Liver (tissue), 9 donors: ENCODE results near the gene PDHA1. TPM values are rescaled to one million over a fixed set of nuclear protein-coding genes. Genes with fewer than 3 reads are reported as not detected.

Experiments used
- DNase-seq: peaks from one replicate; pipeline ENCODE4 v3.0.0-alpha.2; 2017; ENCODE audit warnings: low spot score
- H3K27ac ChIP-seq, 2 donors: one replicate each; pipeline ENCODE4 v1.7.0; 2013; ENCODE audit warnings: inconsistent platforms in 2 of 2, low read length in 2 of 2, control low read depth in 1 of 2, low read depth in 1 of 2, mild to moderate bottlenecking in 1 of 2
- H3K27me3 ChIP-seq, 4 donors: one replicate each; pipeline versions ENCODE4 v1.6.1 to v1.7.0; 2013; ENCODE audit warnings: low read length in 3 of 4, inconsistent platforms in 1 of 4, mild to moderate bottlenecking in 1 of 4, moderate library complexity in 1 of 4; ENCODE audit not compliant: control insufficient read depth in 4 of 4, insufficient read depth in 4 of 4
- H3K36me3 ChIP-seq, 4 donors: one replicate each; pipeline versions ENCODE4 v1.6.1 to v1.7.0; 2013; ENCODE audit warnings: low read length in 3 of 4, mild to moderate bottlenecking in 3 of 4, low read depth in 1 of 4, moderate library complexity in 1 of 4; ENCODE audit not compliant: control insufficient read depth in 4 of 4, insufficient read depth in 3 of 4
- H3K4me1 ChIP-seq, 4 donors: one replicate each; pipeline versions ENCODE4 v1.6.1 to v1.7.0; 2013; ENCODE audit warnings: low read length in 3 of 4, mild to moderate bottlenecking in 3 of 4, moderate library complexity in 1 of 4; ENCODE audit not compliant: control insufficient read depth in 4 of 4, insufficient read depth in 4 of 4
- H3K4me3 ChIP-seq, 3 donors: one replicate each; pipeline versions ENCODE4 v1.6.1 to v1.7.0; 2013; ENCODE audit warnings: low read length in 3 of 3, control low read depth in 1 of 3, low read depth in 1 of 3, mild to moderate bottlenecking in 1 of 3
- H3K9ac ChIP-seq, 2 donors: one replicate each; pipeline ENCODE4 v1.7.0; 2013; ENCODE audit warnings: low read length in 2 of 2, mild to moderate bottlenecking in 2 of 2, moderate library complexity in 2 of 2, control low read depth in 1 of 2, low read depth in 1 of 2
- H3K9me3 ChIP-seq, 4 donors: one replicate each; pipeline versions ENCODE4 v1.6.1 to v1.7.0; 2013; ENCODE audit warnings: low read length in 3 of 4; ENCODE audit not compliant: control insufficient read depth in 4 of 4
- EGR1 ChIP-seq, 2 donors: IDR thresholded peaks; 2 replicates each; pipeline ENCODE4 v1.6.1; 2016 to 2018; ENCODE audit warnings: antibody characterized with exemption in 2 of 2, low read depth in 2 of 2
- FOXA2 ChIP-seq: IDR thresholded peaks from 2 replicates; pipeline ENCODE4 v1.6.1; 2016; ENCODE audit warnings: antibody characterized with exemption
- GABPA ChIP-seq, 2 donors: IDR thresholded peaks in 1 of 2; conservative IDR thresholded peaks in 1 of 2; 2 replicates each; pipeline ENCODE4 v1.6.1; 2016; ENCODE audit warnings: antibody characterized with exemption in 2 of 2, mild to moderate bottlenecking in 1 of 2, moderate library complexity in 1 of 2
- HNF4G ChIP-seq: IDR thresholded peaks from 2 replicates; pipeline ENCODE4 v1.6.1; 2016; ENCODE audit warnings: antibody characterized with exemption
- JUND ChIP-seq, 2 donors: IDR thresholded peaks; 2 replicates each; pipeline ENCODE4 v1.6.1; 2016; ENCODE audit warnings: antibody characterized with exemption in 2 of 2
- NR2F2 ChIP-seq: IDR thresholded peaks from 2 replicates; pipeline ENCODE4 v1.6.1; 2016; ENCODE audit warnings: antibody characterized with exemption
- RAD21 ChIP-seq, 2 donors: IDR thresholded peaks; 2 replicates each; pipeline ENCODE4 v1.6.1; 2016; ENCODE audit warnings: antibody characterized with exemption in 2 of 2, mild to moderate bottlenecking in 2 of 2
- RXRA ChIP-seq, 2 donors: IDR thresholded peaks; 2 replicates each; pipeline ENCODE4 v1.6.1; 2017 to 2018; ENCODE audit warnings: antibody characterized with exemption in 2 of 2, mild to moderate bottlenecking in 1 of 2
- SP1 ChIP-seq: IDR thresholded peaks from 2 replicates; pipeline ENCODE4 v1.6.1; 2018; ENCODE audit warnings: antibody characterized with exemption, mild to moderate bottlenecking
- TAF1 ChIP-seq: conservative IDR thresholded peaks from 2 replicates; pipeline ENCODE4 v1.6.1; 2016; ENCODE audit warnings: antibody characterized with exemption, mild to moderate bottlenecking
- YY1 ChIP-seq: IDR thresholded peaks from 2 replicates; pipeline ENCODE4 v1.6.1; 2016; ENCODE audit warnings: antibody characterized with exemption, mild to moderate bottlenecking
- WGBS: extraction: QIAGEN DNeasy Blood & Tissue Kit; methylation state at CpG from one replicate; pipeline ENCODE4 v1.1.7; 2013; 5-methylcytosine and 5-hydroxymethylcytosine counted together
- polyA plus RNA-seq, 2 donors: library from polyadenylated mRNA; stranded (reverse) in 1 of 2; unstranded in 1 of 2; fragments of 200-250 nt in 1 of 2; fragments of >200 nt in 1 of 2; fragmentation: Nextera tagmentation in 1 of 2; extraction: Ambion mirVana in 1 of 2; gene quantifications; one replicate each; pipeline versions ENCODE4 v1.2.1 to v1.2.3, GENCODE V29; 2013 to 2015
- total RNA-seq, 2 donors: library from RNA; depleted of rRNA; stranded (reverse); fragments of >200 nt; gene quantifications; one replicate each; pipeline ENCODE4 v1.2.3, GENCODE V29; 2014
- TF ChIP-seq, protein P1 (sequence below): IDR thresholded peaks from 2 replicates; pipeline ENCODE4 v1.6.1; 2016; ENCODE audit warnings: antibody characterized with exemption
- TF ChIP-seq, protein P2 (sequence below): IDR thresholded peaks from 2 replicates; pipeline ENCODE4 v1.6.1; 2016; ENCODE audit warnings: antibody characterized with exemption, mild to moderate bottlenecking
- TF ChIP-seq, protein P3 (sequence below): IDR thresholded peaks from 2 replicates; pipeline ENCODE4 v1.6.1; 2016; ENCODE audit warnings: antibody characterized with exemption
- TF ChIP-seq, protein P4 (sequence below): fragments of 150-350 bp; IDR thresholded peaks from 2 replicates; pipeline ENCODE4 v1.5.1; 2017; ENCODE audit warnings: improper control_type of control experiment, low read depth, low read length; ENCODE audit not compliant: missing input control
- TF ChIP-seq, protein P5 (sequence below): IDR thresholded peaks from 2 replicates; pipeline ENCODE4 v1.6.1; 2016; ENCODE audit warnings: antibody characterized with exemption
- donor health status: healthy.
- donor health status: healthy.
- donor health status: healthy.
- donor health status: healthy.
- donor health status: healthy.

Gene PDHA1
- total and polyA plus RNA-seq, 4 donors = 63.5 to 153 (median 129) TPM

DNA sequence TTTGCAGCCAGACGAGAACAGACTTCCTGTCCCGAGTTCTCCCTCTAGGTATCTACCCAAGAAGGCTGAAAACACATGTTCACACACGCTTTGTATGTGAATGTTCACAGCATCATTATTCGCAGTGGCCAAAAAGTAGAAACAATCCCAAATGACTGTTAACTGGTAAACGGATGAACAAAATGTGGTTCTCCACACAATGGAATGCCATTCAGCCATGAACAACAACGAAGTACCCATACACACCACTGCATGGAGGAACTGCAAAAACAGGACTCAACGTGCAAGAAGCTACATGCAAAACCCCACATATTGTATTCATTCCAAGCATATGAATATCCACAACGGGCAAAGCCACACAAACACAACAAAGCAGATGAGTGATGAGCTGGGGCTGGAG is 45.0 kb downstream of the PDHA1 start:
- no peak overlapping the region for H3K27ac ChIP-seq
- no peaks in the 10 kb centered on the region for H3K27me3 ChIP-seq
- H3K4me1 ChIP-seq = no peaks in the 10 kb centered on the region
- no peak overlapping the region for H3K4me3 ChIP-seq
- 91% methylated on average over 8 of the region's 8 CpGs for WGBS
- no peak for DNase-seq
- no peak overlapping the region for H3K9ac ChIP-seq
- TF ChIP-seq, protein P1, sequence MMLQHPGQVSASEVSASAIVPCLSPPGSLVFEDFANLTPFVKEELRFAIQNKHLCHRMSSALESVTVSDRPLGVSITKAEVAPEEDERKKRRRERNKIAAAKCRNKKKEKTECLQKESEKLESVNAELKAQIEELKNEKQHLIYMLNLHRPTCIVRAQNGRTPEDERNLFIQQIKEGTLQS = no peak
- TF ChIP-seq FOXA2 = no peak
- no peak for TF ChIP-seq RAD21 (IDR thresholded peaks at IDR 0.05)
- TF ChIP-seq, protein P2, sequence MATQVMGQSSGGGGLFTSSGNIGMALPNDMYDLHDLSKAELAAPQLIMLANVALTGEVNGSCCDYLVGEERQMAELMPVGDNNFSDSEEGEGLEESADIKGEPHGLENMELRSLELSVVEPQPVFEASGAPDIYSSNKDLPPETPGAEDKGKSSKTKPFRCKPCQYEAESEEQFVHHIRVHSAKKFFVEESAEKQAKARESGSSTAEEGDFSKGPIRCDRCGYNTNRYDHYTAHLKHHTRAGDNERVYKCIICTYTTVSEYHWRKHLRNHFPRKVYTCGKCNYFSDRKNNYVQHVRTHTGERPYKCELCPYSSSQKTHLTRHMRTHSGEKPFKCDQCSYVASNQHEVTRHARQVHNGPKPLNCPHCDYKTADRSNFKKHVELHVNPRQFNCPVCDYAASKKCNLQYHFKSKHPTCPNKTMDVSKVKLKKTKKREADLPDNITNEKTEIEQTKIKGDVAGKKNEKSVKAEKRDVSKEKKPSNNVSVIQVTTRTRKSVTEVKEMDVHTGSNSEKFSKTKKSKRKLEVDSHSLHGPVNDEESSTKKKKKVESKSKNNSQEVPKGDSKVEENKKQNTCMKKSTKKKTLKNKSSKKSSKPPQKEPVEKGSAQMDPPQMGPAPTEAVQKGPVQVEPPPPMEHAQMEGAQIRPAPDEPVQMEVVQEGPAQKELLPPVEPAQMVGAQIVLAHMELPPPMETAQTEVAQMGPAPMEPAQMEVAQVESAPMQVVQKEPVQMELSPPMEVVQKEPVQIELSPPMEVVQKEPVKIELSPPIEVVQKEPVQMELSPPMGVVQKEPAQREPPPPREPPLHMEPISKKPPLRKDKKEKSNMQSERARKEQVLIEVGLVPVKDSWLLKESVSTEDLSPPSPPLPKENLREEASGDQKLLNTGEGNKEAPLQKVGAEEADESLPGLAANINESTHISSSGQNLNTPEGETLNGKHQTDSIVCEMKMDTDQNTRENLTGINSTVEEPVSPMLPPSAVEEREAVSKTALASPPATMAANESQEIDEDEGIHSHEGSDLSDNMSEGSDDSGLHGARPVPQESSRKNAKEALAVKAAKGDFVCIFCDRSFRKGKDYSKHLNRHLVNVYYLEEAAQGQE = no peak
- TF ChIP-seq TAF1 = no peak
- TF ChIP-seq NR2F2 = no peak
- TF ChIP-seq, protein P3, sequence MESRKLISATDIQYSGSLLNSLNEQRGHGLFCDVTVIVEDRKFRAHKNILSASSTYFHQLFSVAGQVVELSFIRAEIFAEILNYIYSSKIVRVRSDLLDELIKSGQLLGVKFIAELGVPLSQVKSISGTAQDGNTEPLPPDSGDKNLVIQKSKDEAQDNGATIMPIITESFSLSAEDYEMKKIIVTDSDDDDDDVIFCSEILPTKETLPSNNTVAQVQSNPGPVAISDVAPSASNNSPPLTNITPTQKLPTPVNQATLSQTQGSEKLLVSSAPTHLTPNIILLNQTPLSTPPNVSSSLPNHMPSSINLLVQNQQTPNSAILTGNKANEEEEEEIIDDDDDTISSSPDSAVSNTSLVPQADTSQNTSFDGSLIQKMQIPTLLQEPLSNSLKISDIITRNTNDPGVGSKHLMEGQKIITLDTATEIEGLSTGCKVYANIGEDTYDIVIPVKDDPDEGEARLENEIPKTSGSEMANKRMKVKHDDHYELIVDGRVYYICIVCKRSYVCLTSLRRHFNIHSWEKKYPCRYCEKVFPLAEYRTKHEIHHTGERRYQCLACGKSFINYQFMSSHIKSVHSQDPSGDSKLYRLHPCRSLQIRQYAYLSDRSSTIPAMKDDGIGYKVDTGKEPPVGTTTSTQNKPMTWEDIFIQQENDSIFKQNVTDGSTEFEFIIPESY = no peak
- no peak for TF ChIP-seq SP1
- TF ChIP-seq, protein P4, sequence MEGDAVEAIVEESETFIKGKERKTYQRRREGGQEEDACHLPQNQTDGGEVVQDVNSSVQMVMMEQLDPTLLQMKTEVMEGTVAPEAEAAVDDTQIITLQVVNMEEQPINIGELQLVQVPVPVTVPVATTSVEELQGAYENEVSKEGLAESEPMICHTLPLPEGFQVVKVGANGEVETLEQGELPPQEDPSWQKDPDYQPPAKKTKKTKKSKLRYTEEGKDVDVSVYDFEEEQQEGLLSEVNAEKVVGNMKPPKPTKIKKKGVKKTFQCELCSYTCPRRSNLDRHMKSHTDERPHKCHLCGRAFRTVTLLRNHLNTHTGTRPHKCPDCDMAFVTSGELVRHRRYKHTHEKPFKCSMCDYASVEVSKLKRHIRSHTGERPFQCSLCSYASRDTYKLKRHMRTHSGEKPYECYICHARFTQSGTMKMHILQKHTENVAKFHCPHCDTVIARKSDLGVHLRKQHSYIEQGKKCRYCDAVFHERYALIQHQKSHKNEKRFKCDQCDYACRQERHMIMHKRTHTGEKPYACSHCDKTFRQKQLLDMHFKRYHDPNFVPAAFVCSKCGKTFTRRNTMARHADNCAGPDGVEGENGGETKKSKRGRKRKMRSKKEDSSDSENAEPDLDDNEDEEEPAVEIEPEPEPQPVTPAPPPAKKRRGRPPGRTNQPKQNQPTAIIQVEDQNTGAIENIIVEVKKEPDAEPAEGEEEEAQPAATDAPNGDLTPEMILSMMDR = no peak
- no peak for TF ChIP-seq HNF4G
- no peak for TF ChIP-seq RXRA (IDR thresholded peaks at IDR 0.05)
- TF ChIP-seq, protein P5, sequence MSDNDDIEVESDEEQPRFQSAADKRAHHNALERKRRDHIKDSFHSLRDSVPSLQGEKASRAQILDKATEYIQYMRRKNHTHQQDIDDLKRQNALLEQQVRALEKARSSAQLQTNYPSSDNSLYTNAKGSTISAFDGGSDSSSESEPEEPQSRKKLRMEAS = no peak
- TF ChIP-seq EGR1 (IDR thresholded peaks at IDR 0.05; ENCODE audit: low read depth in 2 of 2) = no peak
- no peak for TF ChIP-seq YY1
- TF ChIP-seq JUND (IDR thresholded peaks at IDR 0.05) = no peak
- no peaks in the 10 kb centered on the region for H3K36me3 ChIP-seq
- H3K9me3 ChIP-seq = peaks cover 0 to 3% (median 0%) of the 10 kb centered on the region in 4 donors

DNA sequence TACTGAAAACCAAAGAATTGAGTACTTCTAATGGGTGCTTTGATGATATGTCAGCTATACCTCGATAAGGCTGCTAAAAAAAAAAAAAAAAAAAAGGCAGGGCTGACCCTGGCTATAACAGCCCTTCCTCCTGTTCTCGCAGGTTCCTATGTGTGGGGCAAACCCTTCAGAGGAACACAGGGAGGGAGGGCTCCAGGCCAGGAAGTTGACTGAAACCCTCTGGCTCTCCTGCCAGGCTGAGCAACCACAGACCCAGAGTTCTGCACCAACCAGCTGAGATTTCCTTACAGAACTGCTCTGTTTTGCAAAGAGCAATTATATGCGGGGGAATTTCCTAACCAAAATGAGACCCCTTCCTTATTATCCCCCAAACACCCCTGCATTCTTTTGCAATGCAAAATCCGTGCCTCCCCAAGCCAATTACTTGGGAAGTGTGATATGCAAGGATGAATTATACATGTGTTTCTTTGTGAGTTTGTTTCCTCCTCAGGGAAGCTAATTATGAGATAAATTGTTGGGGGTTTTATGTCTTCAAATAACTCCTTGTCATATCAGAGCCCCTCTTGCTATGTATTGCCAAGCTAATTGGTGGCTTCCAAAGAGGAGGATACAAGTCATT is 45.6 kb downstream of the PDHA1 start:
- no peak for DNase-seq
- Histone ChIP-seq H3K9ac (no peak overlapping the region), H3K4me1 (no peaks in the 10 kb centered on the region), H3K27me3 (no peaks in the 10 kb centered on the region), H3K27ac (no peak overlapping the region), H3K9me3 (peaks cover 0 to 3% (median 0%) of the 10 kb centered on the region in 4 donors), H3K36me3 (no peaks in the 10 kb centered on the region), H3K4me3 (no peak overlapping the region)
- 47% methylated on average over 4 of the region's 4 CpGs for WGBS
- TF ChIP-seq, protein P4 = no peak
- TF ChIP-seq GABPA (IDR thresholded peaks at IDR 0.05 in 1 of 2, conservative IDR thresholded peaks at IDR 0.05 in 1 of 2) = no peak
- TF ChIP-seq, protein P5 = no peak
- no peak for TF ChIP-seq RXRA (IDR thresholded peaks at IDR 0.05)
- no peak for TF ChIP-seq RAD21 (IDR thresholded peaks at IDR 0.05)
- no peak for TF ChIP-seq NR2F2
- no peak for TF ChIP-seq TAF1
- TF ChIP-seq, protein P1 = no peak
- TF ChIP-seq, protein P2 = no peak
